Psoas muscle (tissue), 8 donors: ENCODE data around the gene PDIA5. TPM values are rescaled to one million over a fixed set of nuclear protein-coding genes. Genes with fewer than 3 reads are reported as not detected.

ENCODE experiments used
- ATAC-seq, 4 donors: fragments of 200-7000 bp; cut with Tn5 transposase; one replicate each; pipeline ENCODE4 v1.9.1; 2020; ENCODE audit warnings: moderate library complexity in 3 of 4, mild to moderate bottlenecking in 2 of 4
- DNase-seq, 2 donors: peaks; one replicate each; pipeline ENCODE4 v3.0.0-alpha.2; 2020
- H3K27ac ChIP-seq: fragments of 200-600 bp; one replicate; pipeline ENCODE4 v1.8.0; 2022
- H3K27me3 ChIP-seq, 3 donors: fragments of 200-600 bp in 1 of 3; one replicate each; pipeline versions ENCODE4 v1.6.1 to v1.8.0; 2013 to 2022; ENCODE audit warnings: low read length in 2 of 3, mild to moderate bottlenecking in 2 of 3, moderate library complexity in 1 of 3; ENCODE audit not compliant: insufficient read depth in 3 of 3
- H3K36me3 ChIP-seq, 2 donors: fragments of 200-600 bp in 1 of 2; one replicate each; pipeline versions ENCODE4 v1.6.1 to v1.8.0; 2013 to 2022; ENCODE audit warnings: low read depth in 1 of 2, mild to moderate bottlenecking in 1 of 2, moderate library complexity in 1 of 2; ENCODE audit not compliant: insufficient read depth in 1 of 2
- H3K4me1 ChIP-seq: fragments of 200-600 bp; one replicate; pipeline ENCODE4 v1.8.0; 2022
- H3K4me3 ChIP-seq: fragments of 200-600 bp; one replicate; pipeline ENCODE4 v1.8.0; 2022; ENCODE audit warnings: mild to moderate bottlenecking
- H3K9me3 ChIP-seq: fragments of 200-600 bp; one replicate; pipeline ENCODE4 v1.8.0; 2022
- WGBS, 3 donors: extraction: QIAGEN DNeasy Blood & Tissue Kit; methylation state at CpG; one replicate each; pipeline versions ENCODE4 v1.1.6 to v1.1.7; 2013; 5-methylcytosine and 5-hydroxymethylcytosine counted together
- intact Hi-C, 2 donors: fragments of 100-400 bp; cut with DNase I; formaldehyde crosslinking; loops; one replicate each; pipeline versions ENCODE4 v1.11.0 to v1.14.2; 2022
- polyA plus RNA-seq, 3 donors: library from polyadenylated mRNA; stranded (reverse); fragments of 200-250 nt; gene quantifications; one replicate each; pipeline ENCODE4 v1.2.3, GENCODE V29; 2013
- total RNA-seq, 4 donors: library from RNA; stranded (reverse); fragmentation: NEBNext Ultra II Directional in 2 of 4; extraction: Animal tissue kit (Norgen Biotek cat#: 25700) in 2 of 4; gene quantifications; one replicate each; pipeline versions ENCODE4 v1.2.1 to v1.2.4, GENCODE V29; 2021 to 2023
- TF ChIP-seq, protein P1 (sequence below): fragments of 200-600 bp; IDR thresholded peaks from one replicate; pipeline ENCODE4 v1.8.0; 2022; ENCODE audit warnings: antibody characterized with exemption
- donor health status: healthy with polysubstance abuse.
- donor health status: DM: no; HTN: no; CAD: no; lungs with moderate emphysema.
- donor health status: Bipolar disorder and iron deficiency.
- donor health status: healthy.
- donor health status: DM: yes; HTN: yes; CAD: no.
- donor health status: DM: no; HTN: no; CAD: no.
- donor health status: DM: no; HTN: no; CAD: no.
- donor health status: DM: yes; HTN: yes; CAD: no.

The PDIA5 gene
- total and polyA plus RNA-seq, 7 donors = 2.9 to 6.4 (median 4.6) TPM

- no peaks in the 10 kb centered on the region for H3K9me3 ChIP-seq
- H3K27ac ChIP-seq = no peak overlapping the region
- WGBS, 3 donors = 32 to 41% (median 41%) methylated on average over 25 to 33 of the region's 33 CpGs
- no peaks in the 10 kb centered on the region for H3K36me3 ChIP-seq
- H3K27me3 ChIP-seq = peaks cover 0 to 67% (median 18%) of the 10 kb centered on the region in 3 donors
- H3K4me1 ChIP-seq = peaks cover 10% of the 10 kb centered on the region
- intact Hi-C loops = loop anchor here in 1 of 2 donors (5.0 kb wide), 1 partner anchor 231 kb away; no protein-coding TSS in a partner anchor
- DNase-seq (peak in 1 of 2 donors; percentile 16), ATAC-seq (no peak)
- H3K4me3 ChIP-seq = peak overlapping the region; percentile 74
- TF ChIP-seq, protein P1, sequence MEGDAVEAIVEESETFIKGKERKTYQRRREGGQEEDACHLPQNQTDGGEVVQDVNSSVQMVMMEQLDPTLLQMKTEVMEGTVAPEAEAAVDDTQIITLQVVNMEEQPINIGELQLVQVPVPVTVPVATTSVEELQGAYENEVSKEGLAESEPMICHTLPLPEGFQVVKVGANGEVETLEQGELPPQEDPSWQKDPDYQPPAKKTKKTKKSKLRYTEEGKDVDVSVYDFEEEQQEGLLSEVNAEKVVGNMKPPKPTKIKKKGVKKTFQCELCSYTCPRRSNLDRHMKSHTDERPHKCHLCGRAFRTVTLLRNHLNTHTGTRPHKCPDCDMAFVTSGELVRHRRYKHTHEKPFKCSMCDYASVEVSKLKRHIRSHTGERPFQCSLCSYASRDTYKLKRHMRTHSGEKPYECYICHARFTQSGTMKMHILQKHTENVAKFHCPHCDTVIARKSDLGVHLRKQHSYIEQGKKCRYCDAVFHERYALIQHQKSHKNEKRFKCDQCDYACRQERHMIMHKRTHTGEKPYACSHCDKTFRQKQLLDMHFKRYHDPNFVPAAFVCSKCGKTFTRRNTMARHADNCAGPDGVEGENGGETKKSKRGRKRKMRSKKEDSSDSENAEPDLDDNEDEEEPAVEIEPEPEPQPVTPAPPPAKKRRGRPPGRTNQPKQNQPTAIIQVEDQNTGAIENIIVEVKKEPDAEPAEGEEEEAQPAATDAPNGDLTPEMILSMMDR = no peak
These were observed 40.9 kb upstream of the PDIA5 start for GRCh38 chr3:123025642-123026521.

GRCh38 chr3:123026565-123027291, 40.1 kb upstream of the PDIA5 start:
- TF ChIP-seq, protein P1 = no peak
- ATAC-seq (peak; percentile 42 to 68 (median 50)), DNase-seq (peak; percentile 30 to 62)
- peaks cover 10% of the 10 kb centered on the region for H3K4me1 ChIP-seq
- WGBS, 3 donors = 1 to 2% (median 1%) methylated on average over 53 to 62 of the region's 62 CpGs
- no peak overlapping the region for H3K27ac ChIP-seq
- H3K4me3 ChIP-seq = peak overlapping the region; percentile 74
- no peaks in the 10 kb centered on the region for H3K9me3 ChIP-seq
- intact Hi-C loops = loop anchor here in 1 of 2 donors (5.0 kb wide), 1 partner anchor 231 kb away; no protein-coding TSS in a partner anchor
- H3K27me3 ChIP-seq = peaks cover 0 to 76% (median 18%) of the 10 kb centered on the region in 3 donors
- H3K36me3 ChIP-seq = no peaks in the 10 kb centered on the region

DNA sequence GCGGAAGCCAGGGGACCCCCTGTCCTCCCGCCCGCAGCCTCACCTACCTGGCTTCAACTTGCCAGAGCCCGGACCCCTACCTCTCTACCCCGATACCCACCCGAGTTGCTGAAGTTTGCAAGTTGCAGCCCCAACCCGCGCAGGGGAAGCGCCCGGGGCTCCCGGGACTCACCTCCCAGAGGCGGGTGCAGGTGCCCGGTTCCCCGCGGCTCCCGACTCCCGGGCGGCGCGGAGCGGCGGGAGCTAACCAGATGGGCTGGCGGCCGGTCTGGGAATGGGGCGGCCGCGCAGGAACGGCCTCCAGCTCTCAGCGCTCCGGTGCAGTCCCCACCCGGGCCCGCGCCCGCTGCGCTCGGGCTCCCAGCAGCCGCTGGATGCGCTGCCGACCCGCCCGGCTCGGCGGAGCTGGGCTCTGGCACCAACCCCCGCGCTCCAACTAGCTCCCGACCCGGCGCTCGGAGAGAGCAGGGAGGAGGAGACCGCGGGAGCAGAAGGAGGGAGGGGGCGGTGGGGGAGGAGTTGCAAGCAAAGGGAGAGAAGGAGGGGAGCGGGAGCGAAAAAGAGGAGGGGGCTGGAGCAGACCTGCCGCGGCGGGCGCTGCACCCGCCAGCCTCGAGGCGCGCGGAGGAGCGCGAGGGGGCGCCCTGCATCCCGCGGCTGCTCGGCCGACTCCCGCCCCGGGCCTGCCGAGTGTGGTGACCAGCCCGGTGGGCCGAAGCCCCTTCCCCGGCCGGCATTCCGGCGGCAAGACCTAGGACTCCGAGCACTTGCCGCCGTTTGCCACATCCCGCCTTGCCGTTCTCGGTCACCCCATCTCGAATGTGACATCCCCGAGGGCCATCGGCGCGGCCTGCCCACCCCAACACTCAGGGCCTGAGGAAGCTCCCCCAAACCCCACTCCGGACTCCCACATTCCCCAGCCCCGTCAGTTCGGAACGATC, 39.3 kb upstream of the PDIA5 start, which contains the start of gene SEMA5B:
TSS of gene SEMA5B (minus strand) at position 472 of the 941 bp plus-strand sequence. CDS start 66,500 bp downstream, outside the sequence.
- H3K27me3 ChIP-seq = peaks cover 0 to 83% (median 18%) of the 10 kb centered on the region in 3 donors
- H3K27ac ChIP-seq = no peak within 1 kb of the TSS

More for the DNA sequence above, 39.3 kb upstream of the PDIA5 start, which contains the start of gene SEMA5B:
- TF ChIP-seq, protein P1 = peak; percentile 42
- intact Hi-C loops = loop anchor here in 1 of 2 donors (2.0 to 5.0 kb wide), 2 partner anchors 85 to 230 kb away; no protein-coding TSS in a partner anchor
- DNase-seq (peak; percentile 33 to 60), ATAC-seq (peak; percentile 66 to 83 (median 72))
- Histone ChIP-seq H3K36me3 (no peaks in the 10 kb centered on the region), H3K4me1 (peaks cover 10% of the 10 kb centered on the region), H3K9me3 (no peaks in the 10 kb centered on the region), H3K4me3 (peak within 1 kb of the TSS; percentile 74)
- WGBS, 3 donors = 1% methylated on average over 65 to 94 of the region's 94 CpGs
